CD4-positive, alpha-beta T cell treated with Interleukin-21 for 1 hour (primary cell): ENCODE results near the gene EDNRA.
A peak's percentile ranks its signal among the peaks of the same experiment; 100 is the strongest.

Source experiments
- DNase-seq: peaks from one replicate; pipeline ENCODE4 v3.0.0-alpha.2; 2020

EDNRA gene

DNA sequence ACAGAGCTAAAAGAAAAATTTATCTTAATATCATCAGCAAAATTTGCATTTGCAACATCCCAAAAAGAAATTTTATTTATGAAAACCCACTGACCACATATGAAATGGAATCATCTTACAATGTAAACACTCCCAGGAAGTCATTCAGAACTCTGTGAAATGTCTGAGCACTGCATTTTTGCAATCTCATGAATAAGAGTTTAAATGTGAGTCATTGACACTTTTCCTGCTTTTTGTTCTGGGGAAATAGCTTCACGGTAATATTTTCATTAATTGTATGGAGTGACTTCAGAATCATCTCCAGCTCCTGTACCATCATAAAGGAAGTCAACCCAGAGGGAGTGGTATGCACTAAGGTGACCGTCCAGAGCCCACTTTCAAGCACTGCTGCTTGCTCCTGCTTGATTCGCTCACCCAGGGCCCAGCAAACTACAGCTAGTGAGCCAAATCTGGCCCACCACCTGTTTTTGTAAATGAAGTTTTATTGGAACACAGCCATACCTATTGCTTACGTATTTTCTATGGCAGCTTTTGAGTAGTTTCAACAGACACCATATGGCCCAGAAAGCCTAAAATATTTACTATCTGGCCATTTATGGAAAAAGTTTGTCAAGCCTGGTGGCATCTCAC, 17.2 kb downstream of the EDNRA start:
- no peak for DNase-seq

DNA sequence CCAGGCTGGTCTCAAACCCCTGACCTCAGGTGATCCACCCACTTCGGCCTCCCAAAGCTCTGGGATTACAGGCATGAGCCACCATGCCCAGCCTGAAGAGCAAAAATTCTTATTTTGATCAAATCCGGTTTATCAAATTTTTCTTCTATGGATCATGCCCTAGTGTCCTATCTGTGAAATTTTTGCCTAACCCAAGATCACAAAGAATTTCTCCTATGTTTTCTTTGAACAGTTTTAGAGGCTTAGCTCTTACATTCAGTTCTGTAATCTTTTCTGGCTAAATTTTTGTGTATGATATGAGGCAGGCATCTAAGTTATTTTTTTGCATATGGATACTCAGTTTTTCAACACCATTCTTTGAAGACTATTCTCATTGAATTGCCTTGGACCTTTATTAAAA, 27.4 kb downstream of the EDNRA start:
- no peak for DNase-seq

DNA sequence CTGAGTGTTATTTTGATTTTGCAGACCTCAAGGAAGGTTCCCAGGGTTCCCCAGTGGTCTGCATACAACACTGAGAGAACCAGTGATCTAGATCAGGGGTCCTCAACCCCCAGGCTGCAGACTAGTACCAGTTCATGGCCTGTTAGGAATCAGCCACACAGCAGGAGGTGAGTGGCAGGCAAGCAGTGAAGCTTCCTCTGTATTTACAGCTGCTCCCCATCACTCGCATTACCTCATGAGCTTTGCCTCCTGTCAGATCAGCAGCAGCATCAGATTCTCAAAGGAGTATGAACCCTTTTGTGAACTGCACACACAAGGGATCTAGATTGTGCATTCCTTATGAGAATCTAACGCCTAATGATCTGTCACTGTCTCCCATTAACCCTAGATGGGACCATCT, 28.5 kb downstream of the EDNRA start:
- DNase-seq = no peak

DNA sequence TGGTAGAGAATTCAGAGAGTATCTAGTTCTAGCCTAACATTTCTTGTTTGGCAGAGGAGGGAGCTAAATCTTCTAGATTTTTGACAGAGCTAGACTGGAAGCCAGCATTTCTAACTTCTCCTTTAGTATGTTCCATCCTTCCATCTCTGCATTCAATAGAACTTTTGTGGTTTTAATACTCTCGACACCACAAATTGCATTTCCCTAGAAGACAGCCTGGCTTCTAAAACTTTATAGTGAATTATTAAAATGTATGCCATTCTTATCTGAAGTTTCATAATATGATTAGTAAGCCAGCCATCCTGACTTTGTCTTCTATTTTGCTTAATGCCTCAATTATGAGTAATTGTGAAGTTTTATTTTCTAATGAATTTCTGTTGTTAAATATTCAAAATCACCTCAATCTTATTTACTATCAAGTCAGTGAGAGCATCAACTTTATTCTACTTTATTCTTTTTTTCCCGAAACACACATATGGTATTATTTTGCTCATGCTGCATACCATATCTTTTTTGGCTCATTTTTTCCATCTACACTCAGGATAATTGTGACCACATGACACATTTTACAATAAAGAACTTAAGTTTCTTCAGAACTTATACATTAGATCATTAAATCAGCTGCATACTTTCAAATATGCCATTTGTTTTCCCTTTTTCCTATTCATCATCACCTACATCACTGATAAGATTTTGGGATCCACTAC, 30.2 kb downstream of the EDNRA start:
- no peak for DNase-seq

DNA sequence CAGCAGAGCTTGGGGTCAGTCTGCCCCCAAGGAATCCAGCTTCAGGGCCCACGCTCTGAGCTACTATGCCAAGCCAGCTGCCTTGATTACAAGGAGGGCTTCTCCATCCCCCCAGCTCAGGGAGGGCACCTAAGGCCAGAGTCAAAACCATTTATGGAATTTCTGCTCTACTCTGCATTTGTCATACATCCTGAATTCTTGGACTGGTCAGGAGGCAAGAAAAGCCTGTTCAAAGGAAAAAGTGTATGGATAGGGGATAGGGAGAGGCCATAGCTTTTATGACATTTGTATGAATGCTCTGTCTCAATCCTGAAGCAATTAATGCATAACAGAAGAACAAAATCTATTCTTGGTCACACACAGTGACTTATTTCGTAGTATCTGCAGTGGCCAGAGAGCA, 32.2 kb downstream of the EDNRA start:
- DNase-seq = no peak

DNA sequence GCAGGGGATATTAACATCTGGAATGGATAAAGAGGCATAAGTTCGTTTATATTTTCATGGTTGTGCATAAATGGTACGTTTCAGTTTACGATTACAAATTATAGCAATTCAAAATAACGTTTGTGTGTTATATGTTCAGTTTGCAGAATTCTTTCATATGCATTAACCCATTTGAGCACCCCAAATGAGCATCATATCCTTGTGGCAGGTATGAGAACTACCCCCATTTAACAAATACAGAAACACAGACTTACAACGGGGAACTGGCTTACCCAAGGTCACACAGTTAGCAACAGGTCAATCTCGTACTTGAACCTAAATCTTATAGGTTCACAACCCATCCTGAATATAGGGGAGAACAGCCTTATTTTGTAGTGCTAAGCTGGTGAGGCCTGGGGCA, 33.1 kb downstream of the EDNRA start:
- DNase-seq = no peak

DNA sequence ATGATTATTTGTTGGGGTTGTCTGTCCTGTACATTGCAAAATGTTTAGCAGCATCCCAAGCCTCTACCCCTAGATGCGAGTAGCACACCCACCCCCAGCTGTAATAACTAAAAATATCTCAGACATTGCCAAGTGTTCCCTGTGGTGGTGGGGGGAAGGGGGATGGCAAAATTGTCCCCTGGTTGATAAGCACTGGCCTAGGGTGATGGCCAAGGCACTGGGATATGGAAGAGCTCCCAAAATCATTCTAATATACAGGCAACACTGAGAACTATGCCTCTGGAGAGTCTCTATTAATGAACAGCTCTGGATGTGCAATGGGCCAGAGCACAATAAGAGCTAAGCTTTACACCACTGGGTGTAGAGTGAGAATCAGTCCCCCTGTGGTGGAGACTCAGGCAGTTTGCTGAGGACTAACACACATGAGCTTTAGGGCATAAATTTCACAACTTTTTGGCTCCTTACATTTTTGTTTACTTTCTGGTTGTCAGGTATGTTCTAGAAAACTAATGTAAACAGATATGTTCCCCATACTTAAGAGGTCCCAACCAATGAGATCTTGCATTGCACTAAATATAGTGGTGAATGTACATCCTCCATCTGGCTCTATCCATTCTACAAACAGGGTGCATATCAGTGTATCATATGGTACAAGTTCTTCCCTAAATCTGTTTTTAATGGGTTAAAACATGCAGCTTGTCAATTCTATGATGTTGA, 34.5 kb downstream of the EDNRA start:
- no peak for DNase-seq

DNA sequence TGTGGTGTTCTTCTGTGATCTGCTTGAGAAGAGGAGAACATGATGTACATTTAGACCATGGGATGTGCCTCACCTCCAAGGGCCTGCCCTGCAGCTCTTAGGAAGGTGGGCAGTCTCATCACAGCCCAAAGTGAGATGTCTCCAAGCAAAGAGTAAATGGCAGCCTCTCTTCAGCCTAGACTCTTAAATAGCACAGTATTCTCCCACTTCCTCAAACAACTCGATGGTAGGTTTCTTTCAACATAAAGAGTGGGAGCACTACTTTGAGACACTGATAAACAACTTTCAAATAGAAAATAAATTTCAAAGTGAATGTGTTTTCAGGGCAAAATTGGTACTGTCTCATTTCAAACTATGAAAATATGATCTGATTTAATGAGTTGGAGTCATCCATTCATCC, 35.2 kb downstream of the EDNRA start:
- no peak for DNase-seq

DNA sequence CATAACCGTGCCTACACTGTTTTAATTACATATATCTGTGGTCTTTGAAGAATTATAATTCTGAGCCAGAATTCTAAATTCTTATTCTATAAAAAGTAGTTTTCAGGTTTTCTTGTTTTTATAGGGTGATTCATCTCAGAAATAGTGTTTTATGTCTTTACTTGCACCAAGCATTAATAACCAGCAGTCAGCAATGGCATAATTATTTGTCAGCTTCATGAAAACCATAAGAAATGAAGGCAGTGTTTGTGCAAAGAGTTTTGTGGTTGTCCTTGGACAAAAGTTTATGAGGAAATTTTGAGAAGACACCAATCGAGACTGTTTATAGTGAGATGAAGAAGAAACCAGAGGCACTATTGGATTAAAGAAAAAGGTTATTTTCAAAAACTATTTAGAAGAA, 37.2 kb downstream of the EDNRA start:
- no peak for DNase-seq

DNA sequence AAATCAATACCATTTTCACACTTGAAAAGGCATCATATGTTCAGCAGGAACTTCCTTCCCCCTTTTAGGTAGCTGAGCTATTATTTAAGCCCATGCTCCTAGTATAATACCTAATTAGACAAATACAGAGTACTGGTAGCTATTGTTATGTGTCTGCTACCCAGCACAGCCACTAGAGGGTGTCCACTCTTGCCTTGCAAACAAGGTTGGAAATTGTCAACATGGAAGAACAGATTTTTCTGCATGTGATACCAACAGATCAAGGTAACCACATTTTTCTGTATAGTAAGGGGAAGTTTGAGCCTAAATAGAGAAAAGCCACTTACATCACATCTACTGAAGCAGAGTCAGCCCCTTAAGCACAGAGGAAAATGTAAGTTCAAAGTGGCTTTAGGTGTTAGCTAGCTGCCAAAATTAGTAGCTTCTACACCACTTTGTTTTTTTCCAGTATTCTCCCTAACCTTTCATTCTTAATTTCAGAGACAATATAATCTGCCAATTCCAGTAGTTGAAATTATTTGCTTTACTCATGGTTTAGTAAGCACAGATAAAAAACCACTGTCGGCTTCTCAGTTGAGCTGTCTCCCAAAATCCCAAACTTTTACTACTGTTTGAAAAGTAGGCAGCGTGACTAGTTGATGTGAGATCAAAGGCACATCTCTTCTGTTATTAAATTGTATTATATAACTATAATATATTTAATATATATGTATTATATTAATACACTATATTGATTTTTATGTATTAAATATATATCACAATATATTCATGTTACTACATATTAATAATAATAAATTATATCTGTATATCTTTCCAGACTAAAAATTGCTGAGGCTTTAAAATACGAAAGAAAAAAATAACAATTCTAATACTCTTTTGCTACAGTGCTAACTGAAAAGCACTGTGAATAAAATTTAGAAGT, 38.2 kb downstream of the EDNRA start:
- peak; percentile 46 for DNase-seq

DNA sequence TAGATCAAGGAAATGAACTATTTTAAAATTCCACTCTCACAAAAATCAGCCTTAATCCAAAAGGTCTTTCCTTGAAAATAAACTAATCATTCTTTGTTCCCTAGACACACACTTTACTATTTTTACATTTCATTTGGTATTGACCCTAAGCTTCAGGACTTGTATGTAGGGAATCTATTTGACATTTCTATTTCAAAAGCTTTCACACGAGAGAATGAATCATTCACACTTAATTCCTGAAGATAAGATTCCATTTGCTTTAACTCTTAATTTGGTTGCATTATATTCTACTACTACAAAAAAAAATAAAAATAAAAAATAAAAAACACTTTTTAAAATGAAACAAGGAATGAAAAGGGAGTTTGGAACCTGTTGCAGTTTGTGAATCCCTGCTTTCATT, 43.7 kb downstream of the EDNRA start:
- DNase-seq = no peak

DNA sequence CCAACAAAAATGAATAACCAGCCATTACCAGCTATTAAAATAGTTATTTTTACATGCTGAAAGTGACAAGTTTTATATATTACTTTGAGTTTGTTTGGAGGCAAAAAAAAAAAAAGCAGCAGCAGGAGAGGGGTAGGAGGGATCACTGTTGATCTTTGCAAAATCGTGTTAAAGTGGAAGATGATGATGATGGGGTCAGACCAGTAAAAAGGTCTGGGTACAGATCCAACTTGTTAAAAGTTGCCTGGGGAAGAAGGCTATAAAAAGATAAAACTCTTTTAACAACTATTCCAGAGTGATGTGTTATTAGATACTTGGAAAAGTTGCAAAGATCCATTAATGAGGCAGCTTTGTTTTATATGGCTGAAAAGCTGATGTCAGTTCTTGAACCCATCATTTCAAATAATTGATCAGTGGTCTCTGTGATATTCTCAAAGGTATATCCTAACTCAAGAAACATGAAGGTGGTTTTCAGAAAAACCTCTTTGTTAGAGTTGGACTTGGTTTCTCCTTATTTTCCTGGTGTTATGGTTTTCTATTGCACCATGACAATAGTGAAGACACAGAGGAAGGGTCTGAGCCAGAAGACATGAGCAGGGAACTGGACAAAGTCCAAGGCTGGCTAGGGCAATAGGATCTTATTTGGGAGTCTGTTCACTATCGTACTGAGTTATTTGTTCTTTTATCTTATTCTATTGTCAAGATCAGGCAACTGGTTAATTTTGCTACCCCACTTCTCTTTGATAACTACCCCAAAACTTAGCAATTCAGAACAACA, 44.8 kb downstream of the EDNRA start:
- DNase-seq = no peak

DNA sequence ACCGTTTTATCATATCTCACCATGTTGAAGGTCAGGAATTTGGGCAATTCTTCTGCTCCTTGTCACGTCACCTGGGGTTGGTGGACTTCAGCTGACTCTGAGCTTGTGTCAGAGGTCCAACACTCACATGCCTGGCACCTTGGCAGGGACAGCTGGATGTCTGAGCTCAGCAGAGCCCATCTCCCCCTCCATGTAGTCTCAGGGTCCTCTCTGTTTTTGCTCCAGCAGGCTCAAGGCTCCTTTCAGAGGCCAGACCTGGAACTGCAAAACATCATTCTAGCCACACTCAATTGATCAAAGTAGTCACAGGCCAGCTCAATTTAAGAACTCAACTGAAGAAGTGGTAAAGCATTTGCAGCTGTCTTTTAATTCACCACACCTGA, 45.4 kb downstream of the EDNRA start:
- no peak for DNase-seq

DNA sequence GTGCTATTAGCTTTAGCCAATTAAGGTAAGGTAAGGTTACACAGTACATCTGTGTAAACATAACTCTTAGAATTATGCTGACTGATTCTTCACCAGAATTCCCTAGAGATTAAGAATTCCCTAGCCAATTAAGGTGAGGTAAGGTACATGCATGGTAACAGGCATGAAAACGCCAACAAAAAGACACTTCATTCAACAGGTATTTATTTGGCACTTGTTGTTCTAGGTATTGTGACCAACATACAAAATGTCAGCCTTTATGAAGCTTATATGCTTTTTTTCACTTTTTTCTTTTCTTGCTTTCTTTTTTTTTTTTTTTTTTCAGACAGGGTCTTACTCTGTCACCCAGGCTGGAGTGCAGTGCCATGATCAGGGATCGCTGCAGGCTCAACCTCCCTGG, 47.2 kb downstream of the EDNRA start:
- no peak for DNase-seq

DNA sequence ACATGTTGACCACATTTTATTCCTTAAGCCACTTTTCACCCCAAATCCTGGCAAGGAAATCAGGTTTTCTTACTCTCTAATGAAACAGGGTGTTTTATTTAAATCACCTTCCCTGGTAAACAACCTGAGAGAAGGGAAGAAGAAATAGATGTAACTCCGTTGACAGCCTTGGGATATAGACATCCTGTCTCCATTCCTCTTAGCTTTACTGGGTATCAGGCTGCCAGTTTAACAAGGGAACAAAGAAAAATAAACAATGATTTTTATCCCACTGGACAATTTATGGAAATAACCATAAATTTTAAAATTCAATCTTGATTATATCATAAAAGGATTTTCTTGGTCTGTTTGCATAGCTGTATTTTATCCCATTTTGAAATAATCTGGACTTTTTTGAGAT, 49.2 kb downstream of the EDNRA start:
- DNase-seq = no peak

DNA sequence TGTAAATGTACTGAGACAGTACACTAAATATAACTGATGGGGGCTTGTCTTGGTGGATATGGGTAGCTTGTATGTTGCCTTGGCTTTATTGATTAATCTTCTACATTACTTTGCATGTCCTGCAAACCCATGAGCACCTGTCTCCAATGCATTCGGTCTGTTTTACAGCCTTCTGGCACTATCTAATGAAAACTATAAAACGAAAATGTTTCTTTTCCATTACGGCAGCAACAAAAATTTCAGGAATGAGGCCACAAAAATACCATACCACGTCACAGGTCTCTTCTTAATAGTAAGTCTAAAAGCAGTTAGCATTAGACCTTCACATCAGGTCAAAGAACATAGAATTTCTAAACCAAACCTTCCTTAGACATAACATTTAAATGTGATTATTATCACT, 49.8 kb downstream of the EDNRA start:
- no peak for DNase-seq

DNA sequence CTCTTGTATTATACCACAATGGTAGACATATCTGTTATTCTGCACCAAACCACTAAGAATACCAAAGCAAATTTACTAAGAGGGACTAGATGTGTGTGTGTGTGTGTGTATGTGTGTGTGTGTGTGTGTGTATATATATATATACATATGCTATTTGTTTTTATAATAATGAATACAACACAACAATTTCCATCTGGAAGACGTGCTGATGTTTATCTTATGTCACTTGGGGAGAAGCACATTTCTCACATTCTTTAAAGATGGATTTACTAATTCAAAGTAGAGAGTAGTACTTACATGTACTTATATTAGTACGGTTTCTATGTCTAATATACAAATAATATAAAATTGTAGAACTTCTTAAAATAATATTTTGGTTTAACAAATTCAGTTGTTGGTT, 52.0 kb downstream of the EDNRA start:
- no peak for DNase-seq

DNA sequence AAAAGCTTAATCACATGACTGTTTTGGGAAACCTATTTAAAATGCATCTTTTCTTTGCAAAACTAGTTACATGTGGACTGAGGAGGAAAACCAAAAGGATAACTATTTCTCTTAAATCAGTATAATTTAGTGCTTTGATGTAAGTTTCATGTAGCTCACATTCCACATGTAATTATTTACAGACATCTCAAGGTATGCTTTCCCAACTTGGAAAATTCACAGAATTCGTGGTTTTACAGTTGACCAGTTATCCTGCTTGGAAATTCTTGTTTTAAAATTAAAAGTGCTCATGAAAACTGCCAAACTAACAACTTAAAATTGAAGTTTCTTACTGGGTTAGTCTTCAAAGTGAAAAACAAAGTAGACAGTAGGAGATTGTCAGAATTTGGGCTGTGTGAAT, 52.4 kb downstream of the EDNRA start:
- no peak for DNase-seq

DNA sequence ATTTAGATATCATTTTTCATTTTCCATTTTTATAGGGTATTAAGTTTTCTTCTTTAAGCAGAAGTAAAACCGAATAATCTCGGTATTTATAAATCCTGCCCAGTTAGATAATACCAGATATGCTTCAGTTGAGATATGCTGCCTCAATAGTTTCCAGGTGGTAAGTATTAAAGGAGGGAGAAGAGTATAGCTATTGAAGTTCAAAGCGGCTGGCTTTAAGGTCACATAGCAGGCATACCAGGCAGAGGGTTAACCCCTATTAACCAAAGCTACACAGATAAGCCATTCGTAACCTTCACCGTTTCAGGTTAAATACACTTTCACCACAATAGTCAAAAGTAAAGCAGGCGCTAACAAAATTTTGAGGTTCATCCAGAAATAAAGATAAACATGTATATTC, 54.2 kb downstream of the EDNRA start:
- DNase-seq = no peak

DNA sequence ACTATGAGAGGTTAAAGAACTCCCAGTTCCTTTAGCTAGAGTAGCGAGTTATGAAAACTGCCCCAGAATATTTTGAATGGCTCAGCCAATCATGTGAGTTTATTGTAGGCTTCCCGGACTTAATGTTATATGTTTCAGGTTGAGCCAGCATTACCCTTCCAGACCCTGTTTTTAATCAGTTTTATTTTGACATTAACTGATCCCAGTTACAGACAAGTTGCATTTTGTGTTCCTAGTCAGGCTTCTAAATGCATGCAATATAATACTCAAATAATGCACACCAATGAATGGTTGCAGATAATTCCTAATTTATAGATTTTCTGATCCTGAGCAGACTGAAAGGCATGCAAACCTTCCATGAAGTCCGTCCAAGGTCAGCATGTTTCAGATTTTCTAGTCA, 57.8 kb downstream of the EDNRA start:
- no peak for DNase-seq

DNA sequence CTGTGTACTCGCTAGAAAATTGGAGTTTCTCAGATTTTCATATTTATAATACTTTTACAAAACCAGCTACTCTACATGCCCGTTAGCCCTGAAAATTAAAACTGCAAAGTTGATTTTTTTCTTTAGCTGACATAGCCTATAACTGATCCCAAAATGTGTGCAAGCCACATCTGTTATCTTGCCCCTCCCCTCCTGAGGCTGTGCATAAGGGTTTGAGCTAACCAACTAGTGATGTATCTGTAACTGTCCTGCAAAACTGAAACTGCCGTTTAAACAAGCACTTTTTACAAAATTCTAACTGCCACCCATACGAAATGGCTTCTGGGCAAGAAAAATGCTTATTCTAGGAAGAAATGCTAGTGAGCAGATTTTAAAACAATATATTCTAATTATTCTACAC, 59.1 kb downstream of the EDNRA start:
- DNase-seq = no peak

DNA sequence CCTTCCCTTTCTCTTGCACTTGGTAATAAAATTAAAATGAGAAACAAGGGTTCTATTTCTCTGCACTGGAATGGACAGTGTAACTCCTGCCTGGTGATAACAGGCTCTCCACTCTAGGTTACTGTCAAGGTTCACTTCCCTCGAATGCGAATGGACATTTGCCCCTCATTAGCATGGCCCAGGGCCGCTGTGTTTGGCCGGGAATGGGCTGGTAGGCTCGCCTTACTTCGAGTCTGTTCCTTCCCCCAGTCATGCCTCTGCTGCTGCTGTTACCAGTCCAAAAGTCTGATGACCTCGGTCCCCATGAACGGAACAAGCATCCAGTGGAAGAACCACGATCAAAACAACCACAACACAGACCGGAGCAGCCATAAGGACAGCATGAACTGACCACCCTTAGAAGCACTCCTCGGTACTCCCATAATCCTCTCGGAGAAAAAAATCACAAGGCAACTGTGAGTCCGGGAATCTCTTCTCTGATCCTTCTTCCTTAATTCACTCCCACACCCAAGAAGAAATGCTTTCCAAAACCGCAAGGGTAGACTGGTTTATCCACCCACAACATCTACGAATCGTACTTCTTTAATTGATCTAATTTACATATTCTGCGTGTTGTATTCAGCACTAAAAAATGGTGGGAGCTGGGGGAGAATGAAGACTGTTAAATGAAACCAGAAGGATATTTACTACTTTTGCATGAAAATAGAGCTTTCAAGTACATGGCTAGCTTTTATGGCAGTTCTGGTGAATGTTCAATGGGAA, 61.5 kb downstream of the EDNRA start:
- no peak for DNase-seq
